H9 (cell line): ENCODE results near the gene SLC30A7. TPM values are rescaled to one million over a fixed set of nuclear protein-coding genes. Genes with fewer than 3 reads are reported as not detected.
"Not testable (repeated sequence)": the region's sequence is repeated elsewhere in the genome, so short reads cannot be mapped to it uniquely, and the experiment has no call there.

ENCODE experiments used
- DNase-seq: peaks from one replicate; pipeline ENCODE4 v3.0.0-alpha.2; 2017
- H2AFZ ChIP-seq: one replicate; pipeline ENCODE4 v1.6.1; 2013; ENCODE audit warnings: mild to moderate bottlenecking, low read length, control low read depth, moderate library complexity
- H2AK5ac ChIP-seq: 2 replicates; pipeline ENCODE4 v1.6.1; 2013; ENCODE audit warnings: low read length, control low read depth, mixed read lengths; ENCODE audit not compliant: insufficient read length
- H2BK120ac ChIP-seq: one replicate; pipeline ENCODE4 v1.6.1; 2013; ENCODE audit warnings: low read depth, mild to moderate bottlenecking, low read length, control low read depth, inconsistent platforms; ENCODE audit not compliant: poor library complexity, severe bottlenecking
- H2BK12ac ChIP-seq: 2 replicates; pipeline ENCODE4 v1.6.1; 2013; ENCODE audit warnings: low read length, control low read depth, mixed read lengths, low read depth; ENCODE audit not compliant: insufficient read length
- H2BK15ac ChIP-seq: 2 replicates; pipeline ENCODE4 v1.6.1; 2013; ENCODE audit warnings: low read depth, low read length, control low read depth
- H2BK20ac ChIP-seq: one replicate; pipeline ENCODE4 v1.6.1; 2013; ENCODE audit warnings: low read depth, mild to moderate bottlenecking, low read length, control low read depth, inconsistent platforms; ENCODE audit not compliant: poor library complexity, severe bottlenecking
- H2BK5ac ChIP-seq: 2 replicates; pipeline ENCODE4 v1.6.1; 2013; ENCODE audit warnings: low read length, control low read depth, mixed read lengths; ENCODE audit not compliant: insufficient read length
- H3K14ac ChIP-seq: 2 replicates; pipeline ENCODE4 v1.6.1; 2013; ENCODE audit warnings: low read length, control low read depth; ENCODE audit not compliant: insufficient read depth
- H3K18ac ChIP-seq: 2 replicates; pipeline ENCODE4 v1.6.1; 2013; ENCODE audit warnings: low read depth, mild to moderate bottlenecking, mixed read lengths, low read length, control low read depth; ENCODE audit not compliant: insufficient read length
- H3K23ac ChIP-seq: 2 replicates; pipeline ENCODE4 v1.6.1; 2013; ENCODE audit warnings: low read length, control low read depth, mixed read lengths, low read depth; ENCODE audit not compliant: insufficient read length
- H3K23me2 ChIP-seq: 2 replicates; pipeline ENCODE4 v1.6.1; 2013; ENCODE audit warnings: low read depth, mild to moderate bottlenecking, mixed read lengths, low read length, control low read depth; ENCODE audit not compliant: insufficient read length, poor library complexity, severe bottlenecking
- H3K27ac ChIP-seq: 2 replicates; pipeline ENCODE4 v1.5.1; 2013; ENCODE audit warnings: low read length, control low read depth, mixed read lengths, low read depth; ENCODE audit not compliant: insufficient read length
- H3K27me3 ChIP-seq: 2 replicates; pipeline ENCODE4 v1.6.1; 2013; ENCODE audit warnings: low read length, control low read depth, inconsistent platforms; ENCODE audit not compliant: insufficient read depth
- H3K4ac ChIP-seq: 2 replicates; pipeline ENCODE4 v1.6.1; 2013; ENCODE audit warnings: low read depth, mild to moderate bottlenecking, control low read depth, inconsistent platforms, low read length, moderate library complexity
- H3K4me1 ChIP-seq: 2 replicates; pipeline ENCODE4 v1.6.1; 2013; ENCODE audit warnings: low read length, control low read depth, inconsistent platforms; ENCODE audit not compliant: insufficient read depth
- H3K4me2 ChIP-seq: 2 replicates; pipeline ENCODE4 v1.6.1; 2013; ENCODE audit warnings: low read length, control low read depth, mixed read lengths; ENCODE audit not compliant: insufficient read length, insufficient read depth
- H3K56ac ChIP-seq: 2 replicates; pipeline ENCODE4 v1.6.1; 2013; ENCODE audit warnings: low read depth, mild to moderate bottlenecking, mixed read lengths, low read length, control low read depth; ENCODE audit not compliant: insufficient read length
- H3K79me1 ChIP-seq: 2 replicates; pipeline ENCODE4 v1.6.1; 2013; ENCODE audit warnings: low read depth, mild to moderate bottlenecking, moderate library complexity, low read length, control low read depth, inconsistent platforms; ENCODE audit not compliant: insufficient read depth, poor library complexity, severe bottlenecking
- H3K79me2 ChIP-seq: 2 replicates; pipeline ENCODE4 v1.6.1; 2013; ENCODE audit warnings: low read length, control low read depth, inconsistent platforms; ENCODE audit not compliant: insufficient read depth
- H3K9ac ChIP-seq: 2 replicates; pipeline ENCODE4 v1.6.1; 2013; ENCODE audit warnings: low read length, control low read depth, mixed read lengths; ENCODE audit not compliant: insufficient read length; ENCODE audit errors: extremely low read depth
- H3K9me3 ChIP-seq: one replicate; pipeline ENCODE4 v1.6.1; 2013; ENCODE audit warnings: low read depth, low read length, inconsistent platforms; ENCODE audit not compliant: control insufficient read depth
- H3T11ph ChIP-seq: one replicate; pipeline ENCODE4 v1.6.1; 2013; ENCODE audit warnings: mild to moderate bottlenecking, low read length, control low read depth, inconsistent platforms
- H4K20me1 ChIP-seq: one replicate; pipeline ENCODE4 v1.6.1; 2013; ENCODE audit not compliant: control insufficient read depth, insufficient read length, insufficient read depth
- H4K5ac ChIP-seq: 2 replicates; pipeline ENCODE4 v1.6.1; 2013; ENCODE audit warnings: low read depth, mild to moderate bottlenecking, mixed read lengths, low read length, control low read depth; ENCODE audit not compliant: insufficient read length
- H4K8ac ChIP-seq: replicated peaks from 2 replicates; pipeline ENCODE4 v1.6.1; 2013; ENCODE audit warnings: low read length, control low read depth, mixed read lengths, low read depth; ENCODE audit not compliant: insufficient read length
- H4K91ac ChIP-seq: 2 replicates; pipeline ENCODE4 v1.6.1; 2013; ENCODE audit warnings: low read depth, mild to moderate bottlenecking, moderate library complexity, mixed read lengths, low read length, control low read depth; ENCODE audit not compliant: insufficient read length
- H3K27ac Mint-ChIP-seq, 3 experiments: 2 replicates in 2 of 3; 3 replicates in 1 of 3; pipeline ENCODE4 v1.8.0; 2020 to 2021; ENCODE audit warnings: mixed read lengths in 3 of 3, mild to moderate bottlenecking in 1 of 3, moderate library complexity in 1 of 3
- H3K27me3 Mint-ChIP-seq: 2 replicates; pipeline ENCODE4 v1.8.0; 2021; ENCODE audit warnings: low read depth, mild to moderate bottlenecking, moderate library complexity, mixed read lengths
- H3K36me3 Mint-ChIP-seq, 3 experiments: 2 replicates in 2 of 3; 3 replicates in 1 of 3; pipeline ENCODE4 v1.8.0; 2020 to 2021; ENCODE audit warnings: low read depth in 3 of 3, mixed read lengths in 3 of 3; ENCODE audit not compliant: insufficient read depth in 1 of 3
- H3K4me1 Mint-ChIP-seq, 2 experiments: 2 replicates each; pipeline ENCODE4 v1.8.0; 2020; ENCODE audit warnings: mixed read lengths in 2 of 2
- H3K4me3 Mint-ChIP-seq, 2 experiments: 2 replicates in 1 of 2; 3 replicates in 1 of 2; pipeline ENCODE4 v1.8.0; 2020 to 2021; ENCODE audit warnings: mild to moderate bottlenecking in 2 of 2, mixed read lengths in 2 of 2, moderate library complexity in 1 of 2
- H3K9me3 Mint-ChIP-seq, 2 experiments: 2 replicates in 1 of 2; 3 replicates in 1 of 2; pipeline ENCODE4 v1.8.0; 2020; ENCODE audit warnings: mild to moderate bottlenecking in 2 of 2, mixed read lengths in 2 of 2, moderate library complexity in 1 of 2
- WGBS: extraction: QIAGEN DNeasy Blood & Tissue Kit; methylation state at CpG from one replicate; pipeline ENCODE4 v1.1.7; 2013; ENCODE audit warnings: missing lambda C conversion rate, low lambda C conversion rate, mixed read lengths; ENCODE audit not compliant: insufficient read length; ENCODE audit errors: extremely low coverage; 5-methylcytosine and 5-hydroxymethylcytosine counted together
- total RNA-seq: library from RNA; stranded (reverse); gene quantifications from 2 replicates; pipeline ENCODE4 v1.2.1, GENCODE V29; 2021
- TF ChIP-seq, protein P1 (sequence below): fragments of 200-600 bp; sonication (generic); conservative IDR thresholded peaks from 3 replicates; pipeline ENCODE4 v1.8.0; 2021; ENCODE audit warnings: antibody characterized with exemption, mild to moderate bottlenecking

SLC30A7 gene
- total RNA-seq, 1 experiment from 2014 or later: 25.6 TPM

DNA sequence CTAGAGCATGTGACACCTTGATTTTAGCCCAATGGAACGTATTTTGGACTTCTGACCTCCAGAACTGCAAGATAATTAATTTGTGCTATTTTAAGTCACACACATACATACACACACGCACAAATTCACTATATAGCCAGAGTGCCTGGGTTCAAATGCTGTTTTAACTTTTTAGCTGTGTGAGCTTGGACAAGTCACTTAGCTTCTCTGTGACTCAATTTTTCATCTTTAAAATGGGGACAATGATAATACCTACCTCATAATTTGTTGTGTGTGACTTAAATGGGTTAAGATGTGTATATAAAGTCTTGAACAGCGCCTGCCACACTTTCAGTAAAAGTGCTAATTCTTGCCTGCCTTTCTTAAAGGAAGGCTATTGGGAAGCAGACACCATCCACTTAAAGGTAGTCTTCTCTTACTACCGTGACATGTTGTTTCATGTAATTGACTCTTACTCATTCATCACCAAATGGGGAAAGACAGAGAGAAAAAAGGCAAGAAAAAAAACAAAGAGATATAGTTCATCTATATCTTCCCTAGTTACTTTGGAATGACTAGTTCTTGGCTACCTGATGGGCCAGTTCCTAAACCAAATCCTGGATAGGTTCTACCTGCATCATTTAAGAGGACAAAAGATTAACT, 56.3 kb downstream of the SLC30A7 start:
- H3K4me1 Mint-ChIP-seq: peaks cover 53 to 57% of the 10 kb centered on the region in 2 experiments
- no peak overlapping the region for H3K4ac ChIP-seq
- peak overlapping the region in 1 of 3 experiments; percentile 93; a peak in 1 of 7 replicates for H3K27ac Mint-ChIP-seq
- H3K23me2 ChIP-seq: no peaks in the 10 kb centered on the region
- no peak overlapping the region for H2AFZ ChIP-seq
- peaks cover 25 to 32% (median 31%) of the 10 kb centered on the region in 3 experiments for H3K36me3 Mint-ChIP-seq
- WGBS: no CpG with 5 or more reads among the region's 4 CpGs
- H4K20me1 ChIP-seq: no peaks in the 10 kb centered on the region
- no peak overlapping the region for H2BK15ac ChIP-seq
- H3K27ac ChIP-seq: no peak overlapping the region
- peaks cover 13 to 16% of the 10 kb centered on the region in 2 experiments for H3K9me3 Mint-ChIP-seq
- H3K4me1 ChIP-seq: peaks cover 13% of the 10 kb centered on the region; the same call in 1 of the 2 replicates
- H3K79me1 ChIP-seq: no peaks in the 10 kb centered on the region
- H3K23ac ChIP-seq: no peak overlapping the region
- H2BK5ac ChIP-seq: no peak overlapping the region
- H3K14ac ChIP-seq: no peak overlapping the region
- no peak overlapping the region for H4K8ac ChIP-seq
- H3K4me3 Mint-ChIP-seq: no peak overlapping the region
- no peak overlapping the region for H4K5ac ChIP-seq
- TF ChIP-seq, protein P1, sequence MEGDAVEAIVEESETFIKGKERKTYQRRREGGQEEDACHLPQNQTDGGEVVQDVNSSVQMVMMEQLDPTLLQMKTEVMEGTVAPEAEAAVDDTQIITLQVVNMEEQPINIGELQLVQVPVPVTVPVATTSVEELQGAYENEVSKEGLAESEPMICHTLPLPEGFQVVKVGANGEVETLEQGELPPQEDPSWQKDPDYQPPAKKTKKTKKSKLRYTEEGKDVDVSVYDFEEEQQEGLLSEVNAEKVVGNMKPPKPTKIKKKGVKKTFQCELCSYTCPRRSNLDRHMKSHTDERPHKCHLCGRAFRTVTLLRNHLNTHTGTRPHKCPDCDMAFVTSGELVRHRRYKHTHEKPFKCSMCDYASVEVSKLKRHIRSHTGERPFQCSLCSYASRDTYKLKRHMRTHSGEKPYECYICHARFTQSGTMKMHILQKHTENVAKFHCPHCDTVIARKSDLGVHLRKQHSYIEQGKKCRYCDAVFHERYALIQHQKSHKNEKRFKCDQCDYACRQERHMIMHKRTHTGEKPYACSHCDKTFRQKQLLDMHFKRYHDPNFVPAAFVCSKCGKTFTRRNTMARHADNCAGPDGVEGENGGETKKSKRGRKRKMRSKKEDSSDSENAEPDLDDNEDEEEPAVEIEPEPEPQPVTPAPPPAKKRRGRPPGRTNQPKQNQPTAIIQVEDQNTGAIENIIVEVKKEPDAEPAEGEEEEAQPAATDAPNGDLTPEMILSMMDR: no peak
- no peak overlapping the region for H4K91ac ChIP-seq
- H3K18ac ChIP-seq: no peak overlapping the region
- H2BK20ac ChIP-seq: no peak overlapping the region
- H3K27me3 ChIP-seq: no peaks in the 10 kb centered on the region
- H3T11ph ChIP-seq: no peak overlapping the region
- H3K9ac ChIP-seq: no peak overlapping the region
- H3K9me3 ChIP-seq: no peaks in the 10 kb centered on the region
- H2AK5ac ChIP-seq: no peak overlapping the region
- H3K27me3 Mint-ChIP-seq: no peaks in the 10 kb centered on the region
- no peak overlapping the region for H2BK120ac ChIP-seq
- no peaks in the 10 kb centered on the region for H3K79me2 ChIP-seq
- no peak overlapping the region for H3K56ac ChIP-seq
- DNase-seq: no peak
- H2BK12ac ChIP-seq: no peak overlapping the region
- no peak overlapping the region for H3K4me2 ChIP-seq

DNA sequence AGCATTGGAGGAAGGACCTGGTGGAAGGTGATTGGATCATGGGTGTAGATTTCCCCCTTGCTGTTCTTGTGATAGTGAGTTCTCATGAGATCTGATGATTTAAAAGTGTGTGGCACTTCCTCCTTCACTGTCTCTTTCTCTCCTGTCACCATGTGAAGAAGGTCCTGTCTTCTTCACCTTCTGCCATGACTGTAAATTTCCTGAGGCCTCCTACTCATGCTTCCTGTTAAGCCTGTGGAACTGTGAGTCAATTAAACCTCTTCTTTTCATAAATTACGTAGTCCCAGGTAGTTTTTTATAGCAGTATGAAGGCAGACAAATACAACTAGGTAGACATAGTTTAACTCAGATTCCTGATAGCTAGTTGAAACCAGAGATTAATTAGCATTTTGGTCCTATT, 57.1 kb downstream of the SLC30A7 start:
- peaks cover 53 to 57% of the 10 kb centered on the region in 2 experiments for H3K4me1 Mint-ChIP-seq
- not testable (repeated sequence) for H2AK5ac ChIP-seq, H4K20me1 ChIP-seq, H3K9ac ChIP-seq, H4K8ac ChIP-seq, H3K4me3 Mint-ChIP-seq, H3K56ac ChIP-seq, H3K4me2 ChIP-seq, H3K79me2 ChIP-seq, H3K23ac ChIP-seq, H2BK5ac ChIP-seq, H3K27me3 ChIP-seq, H2BK15ac ChIP-seq, H2BK12ac ChIP-seq, H3T11ph ChIP-seq, H2BK20ac ChIP-seq, H3K23me2 ChIP-seq, H4K91ac ChIP-seq, H4K5ac ChIP-seq, H2BK120ac ChIP-seq, H3K79me1 ChIP-seq, DNase-seq, H3K18ac ChIP-seq, H3K14ac ChIP-seq, H3K9me3 ChIP-seq, H3K27me3 Mint-ChIP-seq, H2AFZ ChIP-seq, H3K4ac ChIP-seq, H3K9me3 Mint-ChIP-seq
- no CpG with 5 or more reads among the region's 1 CpG for WGBS
- H3K36me3 Mint-ChIP-seq: peaks cover 18 to 24% (median 23%) of the 10 kb centered on the region in 3 experiments
- peaks cover 13% of the 10 kb centered on the region; the same call in 1 of the 2 replicates for H3K4me1 ChIP-seq
- peak overlapping the region; percentile 85 to 93 (median 89); a peak in 6 of 7 replicates for H3K27ac Mint-ChIP-seq
- peak overlapping the region; percentile 45 for H3K27ac ChIP-seq
